DOHH2 (cell line): ENCODE measurements around the gene SH2D3A.

Experiments used
- H3F3A ChIP-seq: fragments of 200-600 bp; sonication (generic), shearing (Covaris generic); 2 replicates; pipeline ENCODE4 v1.6.0; 2016; ENCODE audit warnings: antibody characterized with exemption, mild to moderate bottlenecking; ENCODE audit not compliant: control insufficient read depth, insufficient read depth
- H3K27ac ChIP-seq: fragments of 200-600 bp; sonication (generic); 2 replicates; pipeline ENCODE4 v1.5.1; 2014; ENCODE audit warnings: low read depth, mild to moderate bottlenecking, low read length, moderate library complexity
- H3K27me3 ChIP-seq: fragments of 200-600 bp; sonication (generic); 2 replicates; pipeline ENCODE4 v1.6.1; 2014; ENCODE audit warnings: mild to moderate bottlenecking, low read length, mixed read lengths; ENCODE audit not compliant: control insufficient read depth
- H3K36me3 ChIP-seq: fragments of 200-600 bp; sonication (generic); 2 replicates; pipeline ENCODE4 v1.6.1; 2014; ENCODE audit warnings: mild to moderate bottlenecking, low read length, moderate library complexity, mixed read lengths; ENCODE audit not compliant: control insufficient read depth
- H3K4me1 ChIP-seq: fragments of 200-600 bp; sonication (generic); 2 replicates; pipeline ENCODE4 v1.6.1; 2014; ENCODE audit warnings: mild to moderate bottlenecking, low read length, mixed read lengths; ENCODE audit not compliant: control insufficient read depth
- H3K4me2 ChIP-seq: fragments of 200-600 bp; sonication (generic); 2 replicates; pipeline ENCODE4 v1.6.0; 2014; ENCODE audit warnings: mild to moderate bottlenecking, low read length, moderate library complexity
- H3K4me3 ChIP-seq: fragments of 200-600 bp; sonication (generic); 2 replicates; pipeline ENCODE4 v1.5.1; 2014; ENCODE audit warnings: mild to moderate bottlenecking, low read length, mixed read lengths
- H3K79me2 ChIP-seq: fragments of 200-600 bp; sonication (generic); 2 replicates; pipeline ENCODE4 v1.6.1; 2014; ENCODE audit warnings: mild to moderate bottlenecking, low read length, mixed read lengths; ENCODE audit not compliant: control insufficient read depth
- H3K9me2 ChIP-seq: fragments of 200-600 bp; sonication (generic); replicated peaks from 2 replicates; pipeline ENCODE4 v1.6.1; 2014; ENCODE audit warnings: mild to moderate bottlenecking, low read length, mixed read lengths; ENCODE audit not compliant: control insufficient read depth
- H3K9me3 ChIP-seq: fragments of 200-600 bp; sonication (generic); 2 replicates; pipeline ENCODE4 v1.6.1; 2014; ENCODE audit warnings: antibody characterized with exemption, low read length, mixed read lengths; ENCODE audit not compliant: control insufficient read depth, insufficient read depth
- H4K20me1 ChIP-seq: fragments of 200-600 bp; sonication (generic); 2 replicates; pipeline ENCODE4 v1.6.0; 2014; ENCODE audit warnings: low read depth, mild to moderate bottlenecking, antibody characterized with exemption, low read length, moderate library complexity; ENCODE audit not compliant: control insufficient read depth, insufficient read depth
- CTCF ChIP-seq: fragments of 200-600 bp; sonication (generic); IDR thresholded peaks from one replicate; pipeline ENCODE4 v1.5.1; 2014; ENCODE audit warnings: antibody characterized with exemption, mild to moderate bottlenecking, low read depth, low read length; ENCODE audit not compliant: poor library complexity, severe bottlenecking
- EZH2phosphoT487 ChIP-seq: fragments of 200-600 bp; sonication (generic); IDR thresholded peaks from 2 replicates; pipeline ENCODE4 v1.6.1; 2017; ENCODE audit warnings: borderline replicate concordance, mild to moderate bottlenecking, antibody characterized with exemption, low read length, moderate library complexity, mixed read lengths

The SH2D3A gene

GRCh38 chr19:6706633-6706958 lies 60.6 kb downstream of the SH2D3A start:
- Histone ChIP-seq H3K4me2 (no peak overlapping the region), H3F3A (no peaks in the 10 kb centered on the region), H4K20me1 (no peaks in the 10 kb centered on the region)

GRCh38 chr19:6705931-6706632 lies 61.2 kb downstream of the SH2D3A start:
- no peaks in the 10 kb centered on the region for H3K4me1 ChIP-seq
- no peaks in the 10 kb centered on the region for H3K36me3 ChIP-seq
- no peaks in the 10 kb centered on the region for H3K9me3 ChIP-seq
- H3K4me2 ChIP-seq = no peak overlapping the region
- no peaks in the 10 kb centered on the region for H3K9me2 ChIP-seq
- TF ChIP-seq CTCF (no peak), EZH2phosphoT487 (no peak)
- H3K27ac ChIP-seq = no peak overlapping the region
- H3K79me2 ChIP-seq = no peaks in the 10 kb centered on the region
- H3K27me3 ChIP-seq = peaks cover 10% of the 10 kb centered on the region
- H3K4me3 ChIP-seq = no peak overlapping the region
- no peaks in the 10 kb centered on the region for H4K20me1 ChIP-seq
- H3F3A ChIP-seq = no peaks in the 10 kb centered on the region

More at GRCh38 chr19:6706633-6706958, 60.6 kb downstream of the SH2D3A start:
- Histone ChIP-seq H3K9me3 (no peaks in the 10 kb centered on the region), H3K4me1 (no peaks in the 10 kb centered on the region), H3K9me2 (no peaks in the 10 kb centered on the region), H3K79me2 (no peaks in the 10 kb centered on the region), H3K27ac (no peak overlapping the region), H3K36me3 (no peaks in the 10 kb centered on the region), H3K4me3 (no peak overlapping the region), H3K27me3 (peaks cover 10% of the 10 kb centered on the region)
- TF ChIP-seq EZH2phosphoT487 = no peak
- TF ChIP-seq CTCF = no peak
